ENCODE measurements around the gene TMEM108.

Gene TMEM108

GRCh38 chr3:133317866-133318265, 279.7 kb downstream of the TMEM108 start:
- TF ChIP-seq POLR2A (IDR thresholded peaks at IDR 0.05; ENCODE audit: low read depth, low read length): no peak
- DNase-seq (ENCODE audit: insufficient read length, low spot score) (no peak), FAIRE-seq (no peak)

DNA sequence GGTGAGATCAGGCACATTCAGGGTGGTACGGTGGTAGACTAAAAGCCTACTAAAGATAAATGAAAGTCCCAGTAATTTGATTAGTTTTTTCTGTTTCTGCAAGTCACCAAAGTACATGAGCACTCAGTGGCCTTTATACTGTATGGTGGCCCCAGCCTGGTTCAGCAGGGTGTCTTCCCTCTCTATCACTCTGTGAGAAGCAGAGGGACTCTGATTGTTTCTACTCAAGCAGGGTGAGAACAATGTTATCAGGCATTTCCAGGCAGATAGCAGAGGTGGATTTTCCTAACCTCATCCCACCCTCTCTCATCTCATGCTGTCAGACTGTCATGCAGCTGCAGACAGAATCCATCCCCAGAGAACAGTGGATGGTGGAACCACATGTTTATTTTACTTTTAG, 290.2 kb downstream of the TMEM108 start:
- no peak for DNase-seq (ENCODE audit: insufficient read length, low spot score)

DNA sequence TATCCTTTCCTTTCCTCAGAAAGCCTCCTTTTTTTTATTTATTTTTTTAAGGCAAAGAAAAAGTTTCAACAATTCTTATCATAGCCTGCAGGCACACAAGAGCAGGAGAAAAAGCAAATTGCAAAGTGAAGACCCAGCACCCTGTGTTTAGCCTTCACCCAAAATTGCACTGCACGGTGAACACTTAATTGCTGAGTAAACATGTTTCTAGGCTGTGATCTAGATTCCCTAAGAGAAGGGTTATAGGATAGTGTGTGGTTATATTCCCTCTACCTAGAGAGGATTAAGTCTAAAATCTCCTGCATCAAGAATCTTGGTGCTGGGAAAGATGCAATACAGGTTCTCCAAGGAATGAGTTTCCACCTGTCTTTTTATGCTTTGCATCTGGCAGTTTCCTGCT, 291.4 kb downstream of the TMEM108 start:
- DNase-seq (ENCODE audit: insufficient read length, low spot score) (no peak), FAIRE-seq (no peak)
- no peak for TF ChIP-seq POLR2A (IDR thresholded peaks at IDR 0.05; ENCODE audit: low read depth, low read length)

More for the DNA sequence above, 290.2 kb downstream of the TMEM108 start:
- no peak for TF ChIP-seq POLR2A (IDR thresholded peaks at IDR 0.05; ENCODE audit: low read depth, low read length)
- FAIRE-seq: no peak

GRCh38 chr3:133330065-133330464, 291.9 kb downstream of the TMEM108 start:
- no peak for FAIRE-seq
- no peak for TF ChIP-seq POLR2A (IDR thresholded peaks at IDR 0.05; ENCODE audit: low read depth, low read length)

DNA sequence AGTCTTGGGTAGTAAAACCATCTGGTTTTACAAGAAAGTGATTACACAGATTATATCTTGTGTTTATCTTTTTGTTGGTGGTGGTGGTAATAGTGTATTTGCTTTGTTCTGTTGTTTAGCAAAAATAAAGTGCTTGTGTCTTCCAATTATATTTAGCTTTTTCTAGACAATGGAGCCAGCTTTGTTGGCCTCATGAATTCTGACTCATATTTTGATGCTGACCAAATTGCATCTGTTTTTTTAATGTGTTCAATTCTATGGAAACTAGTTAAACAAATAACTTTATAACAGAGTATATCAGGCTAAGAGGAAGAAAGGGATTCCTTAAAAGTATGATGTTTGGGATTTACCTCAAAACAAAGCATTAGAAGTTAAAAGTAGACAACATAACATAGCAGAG, 292.3 kb downstream of the TMEM108 start:
- TF ChIP-seq POLR2A (IDR thresholded peaks at IDR 0.05; ENCODE audit: low read depth, low read length): no peak
- no peak for FAIRE-seq
- DNase-seq (ENCODE audit: insufficient read length, low spot score): no peak

More at GRCh38 chr3:133330065-133330464, 291.9 kb downstream of the TMEM108 start:
- no peak for DNase-seq (ENCODE audit: insufficient read length, low spot score)

- DNase-seq (ENCODE audit: insufficient read length, low spot score): no peak
- no peak for FAIRE-seq
Observed at GRCh38 chr3:133354721-133355120, 316.5 kb downstream of the TMEM108 start.

DNA sequence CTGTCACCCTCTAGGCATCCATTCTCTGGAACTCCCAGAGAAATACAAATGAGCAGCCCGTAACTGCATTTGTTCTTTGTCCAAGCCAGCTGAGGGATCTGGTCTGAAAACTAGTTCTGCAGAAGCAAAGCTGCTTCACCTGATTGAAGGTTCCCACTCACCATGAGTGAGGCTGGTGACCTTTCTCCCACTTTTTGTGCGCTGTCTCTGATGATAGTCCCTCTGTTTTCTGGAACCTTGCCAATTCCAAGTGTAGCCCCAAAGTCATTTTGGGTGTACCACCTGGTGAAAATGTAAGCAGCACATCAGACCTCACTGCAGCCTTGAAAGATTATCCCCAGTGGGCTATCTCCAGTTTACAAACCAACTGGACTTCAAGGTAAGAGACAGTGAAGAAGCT, 322.3 kb downstream of the TMEM108 start:
- FAIRE-seq: no peak

More at GRCh38 chr3:133354721-133355120, 316.5 kb downstream of the TMEM108 start:
- no peak for TF ChIP-seq POLR2A (IDR thresholded peaks at IDR 0.05; ENCODE audit: low read depth, low read length)

GRCh38 chr3:133361011-133361410, 322.8 kb downstream of the TMEM108 start:
- DNase-seq (ENCODE audit: insufficient read length, low spot score): no peak
- no peak for TF ChIP-seq POLR2A (IDR thresholded peaks at IDR 0.05; ENCODE audit: low read depth, low read length)
- FAIRE-seq: no peak

More for the DNA sequence above, 322.3 kb downstream of the TMEM108 start:
- DNase-seq (ENCODE audit: insufficient read length, low spot score): no peak
- no peak for TF ChIP-seq POLR2A (IDR thresholded peaks at IDR 0.05; ENCODE audit: low read depth, low read length)

- FAIRE-seq: no peak
- DNase-seq (ENCODE audit: insufficient read length, low spot score): no peak
- no peak for TF ChIP-seq POLR2A (IDR thresholded peaks at IDR 0.05; ENCODE audit: low read depth, low read length)
Observed at GRCh38 chr3:133361435-133361834, 323.2 kb downstream of the TMEM108 start.

DNA sequence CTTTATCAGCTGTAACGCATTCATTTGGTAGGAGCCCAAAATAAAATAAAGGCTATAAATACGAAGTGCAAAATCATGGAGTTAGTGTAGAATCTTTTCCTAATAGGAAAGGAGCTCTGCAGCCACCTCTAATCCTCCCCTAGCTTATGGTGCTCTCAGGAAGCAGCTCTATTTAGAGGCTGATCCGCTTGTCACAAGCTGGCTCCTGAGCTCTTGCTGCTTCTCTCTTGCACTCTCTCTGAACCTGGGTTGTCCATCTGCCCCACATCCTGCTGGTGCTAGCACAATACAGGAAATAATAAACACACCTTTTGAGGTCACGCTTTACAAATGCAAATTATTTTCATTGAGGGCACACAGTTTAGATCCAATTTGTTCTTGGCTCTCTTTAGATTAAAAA, 324.3 kb downstream of the TMEM108 start:
- TF ChIP-seq POLR2A (IDR thresholded peaks at IDR 0.05; ENCODE audit: low read depth, low read length): no peak
- no peak for FAIRE-seq
- no peak for DNase-seq (ENCODE audit: insufficient read length, low spot score)

- no peak for TF ChIP-seq POLR2A (IDR thresholded peaks at IDR 0.05; ENCODE audit: low read depth, low read length)
- no peak for DNase-seq (ENCODE audit: insufficient read length, low spot score)
- no peak for FAIRE-seq
Observed at GRCh38 chr3:133364704-133365103, 326.5 kb downstream of the TMEM108 start.

- no peak for TF ChIP-seq POLR2A (IDR thresholded peaks at IDR 0.05; ENCODE audit: low read depth, low read length)
- no peak for DNase-seq (ENCODE audit: insufficient read length, low spot score)
- no peak for FAIRE-seq
Observed at GRCh38 chr3:133366921-133367320, 328.7 kb downstream of the TMEM108 start.

GRCh38 chr3:133367403-133367802, 329.2 kb downstream of the TMEM108 start:
- DNase-seq (ENCODE audit: insufficient read length, low spot score): no peak
- no peak for TF ChIP-seq POLR2A (IDR thresholded peaks at IDR 0.05; ENCODE audit: low read depth, low read length)
- no peak for FAIRE-seq

- TF ChIP-seq POLR2A (IDR thresholded peaks at IDR 0.05; ENCODE audit: low read depth, low read length): no peak
- DNase-seq (ENCODE audit: insufficient read length, low spot score) (no peak), FAIRE-seq (no peak)
Observed at GRCh38 chr3:133367956-133368355, 329.8 kb downstream of the TMEM108 start.

DNA sequence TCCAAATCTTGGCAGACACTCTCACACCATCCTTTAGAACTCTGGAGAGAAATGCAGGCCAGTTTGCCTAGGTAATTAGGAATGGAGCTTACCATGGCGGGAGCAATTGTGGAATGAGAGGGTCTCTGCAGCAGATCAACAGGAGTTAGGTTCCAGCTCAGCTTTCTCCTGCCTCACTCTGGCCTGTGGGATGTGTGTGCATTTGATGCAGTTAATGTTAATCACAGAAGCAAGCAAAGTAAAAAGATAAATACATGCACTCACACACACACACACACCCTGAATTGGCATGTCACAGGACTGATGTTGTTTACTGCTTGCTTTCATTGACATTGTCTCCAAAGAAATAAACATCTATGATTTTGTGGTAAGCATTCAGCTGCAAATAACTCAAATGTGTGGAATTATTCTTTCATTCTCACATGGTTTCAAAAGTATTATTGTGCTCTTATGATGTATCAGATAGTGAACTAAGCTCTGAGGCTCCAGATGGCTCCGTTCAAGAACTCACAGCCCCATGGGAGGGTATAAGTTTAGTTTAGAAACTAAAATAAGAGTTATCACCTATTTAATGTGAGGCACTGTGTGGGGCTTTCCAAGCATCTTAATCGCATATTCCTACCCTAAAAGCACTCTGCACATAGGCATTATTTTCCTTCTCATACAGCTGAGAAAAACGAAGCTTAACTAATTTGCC, 330.3 kb downstream of the TMEM108 start:
- FAIRE-seq (no peak), DNase-seq (ENCODE audit: insufficient read length, low spot score) (no peak)
- no peak for TF ChIP-seq POLR2A (IDR thresholded peaks at IDR 0.05; ENCODE audit: low read depth, low read length)

Measured in H54 (cell line).